ENCODE measurements around the gene COX20.
"Not testable (repeated sequence)": the region's sequence is repeated elsewhere in the genome, so short reads cannot be mapped to it uniquely, and the experiment has no call there.

Gene COX20

DNA sequence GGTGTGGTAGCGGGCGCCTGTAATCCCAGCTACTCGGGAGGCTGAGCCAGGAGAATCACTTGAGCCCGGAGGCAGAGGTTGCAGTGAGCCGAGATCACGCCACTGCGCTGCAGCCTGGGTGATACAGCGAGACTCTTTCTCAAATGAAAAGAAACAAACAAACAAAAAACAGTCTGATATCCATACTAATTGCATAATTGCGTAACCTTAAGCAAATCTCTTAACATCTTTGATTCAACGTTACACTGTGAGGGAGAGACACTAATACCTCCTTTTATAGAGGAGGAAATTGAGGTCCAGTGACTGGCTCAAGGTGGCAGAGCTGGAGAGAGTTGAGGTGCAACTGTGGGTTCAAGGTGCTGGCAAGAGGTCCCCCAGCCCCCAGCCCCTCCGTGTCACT is 12.6 kb upstream of the COX20 start:
- TF ChIP-seq, protein P1, sequence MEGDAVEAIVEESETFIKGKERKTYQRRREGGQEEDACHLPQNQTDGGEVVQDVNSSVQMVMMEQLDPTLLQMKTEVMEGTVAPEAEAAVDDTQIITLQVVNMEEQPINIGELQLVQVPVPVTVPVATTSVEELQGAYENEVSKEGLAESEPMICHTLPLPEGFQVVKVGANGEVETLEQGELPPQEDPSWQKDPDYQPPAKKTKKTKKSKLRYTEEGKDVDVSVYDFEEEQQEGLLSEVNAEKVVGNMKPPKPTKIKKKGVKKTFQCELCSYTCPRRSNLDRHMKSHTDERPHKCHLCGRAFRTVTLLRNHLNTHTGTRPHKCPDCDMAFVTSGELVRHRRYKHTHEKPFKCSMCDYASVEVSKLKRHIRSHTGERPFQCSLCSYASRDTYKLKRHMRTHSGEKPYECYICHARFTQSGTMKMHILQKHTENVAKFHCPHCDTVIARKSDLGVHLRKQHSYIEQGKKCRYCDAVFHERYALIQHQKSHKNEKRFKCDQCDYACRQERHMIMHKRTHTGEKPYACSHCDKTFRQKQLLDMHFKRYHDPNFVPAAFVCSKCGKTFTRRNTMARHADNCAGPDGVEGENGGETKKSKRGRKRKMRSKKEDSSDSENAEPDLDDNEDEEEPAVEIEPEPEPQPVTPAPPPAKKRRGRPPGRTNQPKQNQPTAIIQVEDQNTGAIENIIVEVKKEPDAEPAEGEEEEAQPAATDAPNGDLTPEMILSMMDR (IDR thresholded peaks at IDR 0.05; ENCODE audit: extremely low read depth, missing control alignments), result no peak
- no peak for DNase-seq (ENCODE audit: low spot score)

DNA sequence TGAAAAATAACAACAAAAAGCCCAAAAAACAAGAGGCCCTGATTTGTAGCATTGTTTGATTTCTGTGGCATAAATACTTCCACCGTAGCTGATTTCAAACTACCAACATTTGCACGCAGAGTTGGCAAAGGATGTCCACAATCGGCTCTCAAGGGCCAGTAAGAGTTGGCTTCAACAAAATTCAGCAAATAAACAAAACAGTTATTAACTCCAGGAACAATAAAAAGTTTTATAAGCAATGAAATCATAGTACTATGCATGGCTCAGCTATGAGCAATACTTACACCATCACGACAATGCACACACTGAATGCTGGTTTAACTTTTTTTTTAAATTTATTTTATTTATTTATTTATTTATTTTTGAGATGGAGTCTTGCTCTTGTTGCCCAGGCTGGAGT is 8.7 kb upstream of the COX20 start:
- TF ChIP-seq, protein P1 (IDR thresholded peaks at IDR 0.05; ENCODE audit: extremely low read depth, missing control alignments), result no peak
- DNase-seq (ENCODE audit: low spot score), result no peak

DNA sequence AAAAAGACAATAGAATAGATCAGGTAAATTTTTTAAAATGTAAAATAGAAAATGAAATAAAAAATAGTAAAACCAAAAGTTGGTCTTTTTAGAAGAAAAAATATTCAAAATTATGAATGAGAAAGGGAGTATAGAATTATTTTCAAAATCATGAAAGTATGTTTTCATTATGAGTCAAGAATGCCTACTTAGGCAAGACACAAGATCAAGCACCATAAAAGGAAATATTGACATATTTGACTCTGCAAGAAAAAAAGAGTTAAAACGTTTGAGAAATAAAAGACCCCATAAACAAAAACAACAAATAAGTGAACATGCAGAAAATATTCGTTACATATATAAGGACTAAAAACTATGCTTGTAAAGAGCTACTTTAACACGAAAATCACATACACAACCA is 4.8 kb upstream of the COX20 start:
- TF ChIP-seq, protein P1 (IDR thresholded peaks at IDR 0.05; ENCODE audit: extremely low read depth, missing control alignments), result no peak
- no peak for DNase-seq (ENCODE audit: low spot score)

- not testable (repeated sequence) for DNase-seq (ENCODE audit: low spot score)
Observed at GRCh38 chr1:244833260-244833659, 2.2 kb upstream of the COX20 start.

- DNase-seq (ENCODE audit: low spot score), result peak; percentile 41
Observed at GRCh38 chr1:244833734-244834542, 1.5 kb upstream of the COX20 start.

DNA sequence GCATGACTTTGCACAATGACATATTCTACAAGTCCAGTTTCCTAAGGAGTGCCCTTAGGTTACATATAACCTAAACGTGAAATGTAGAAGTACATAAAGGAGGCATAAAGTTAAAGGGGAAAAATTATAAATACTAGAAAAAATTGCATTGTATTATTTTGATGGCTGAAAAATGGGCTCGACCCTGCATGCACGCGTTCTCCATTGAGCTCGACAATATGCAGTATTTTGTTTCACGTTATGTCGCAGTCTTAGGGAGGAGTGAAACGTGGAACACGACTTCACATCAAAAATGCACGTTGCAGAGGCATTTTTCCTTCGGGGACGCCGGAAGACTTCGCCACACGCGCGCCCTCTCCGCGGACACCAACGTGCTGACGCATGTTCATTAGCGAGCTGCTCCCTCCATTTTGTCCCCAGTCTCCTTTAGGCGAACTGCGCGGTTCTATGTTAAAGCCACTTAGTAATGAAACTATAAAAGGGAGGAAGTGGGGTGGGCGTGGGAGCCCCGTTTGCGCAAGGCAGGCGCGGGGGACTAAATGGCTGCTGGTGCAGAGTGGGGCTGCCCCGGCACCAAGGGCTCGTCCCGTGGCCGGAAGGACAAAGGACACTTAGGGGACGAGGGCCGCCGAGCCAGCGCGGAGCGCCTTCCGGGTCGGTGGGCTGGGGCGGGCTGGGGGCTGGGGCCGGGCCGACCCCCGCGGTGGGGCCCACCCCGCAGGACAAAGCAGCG is 749 bp upstream of the COX20 start:
- peak; percentile 93 for DNase-seq (ENCODE audit: low spot score)
- TF ChIP-seq, protein P1 (IDR thresholded peaks at IDR 0.05; ENCODE audit: extremely low read depth, missing control alignments), result no peak

More at GRCh38 chr1:244833734-244834542, 1.5 kb upstream of the COX20 start:
- TF ChIP-seq, protein P1 (IDR thresholded peaks at IDR 0.05; ENCODE audit: extremely low read depth, missing control alignments), result no peak

DNA sequence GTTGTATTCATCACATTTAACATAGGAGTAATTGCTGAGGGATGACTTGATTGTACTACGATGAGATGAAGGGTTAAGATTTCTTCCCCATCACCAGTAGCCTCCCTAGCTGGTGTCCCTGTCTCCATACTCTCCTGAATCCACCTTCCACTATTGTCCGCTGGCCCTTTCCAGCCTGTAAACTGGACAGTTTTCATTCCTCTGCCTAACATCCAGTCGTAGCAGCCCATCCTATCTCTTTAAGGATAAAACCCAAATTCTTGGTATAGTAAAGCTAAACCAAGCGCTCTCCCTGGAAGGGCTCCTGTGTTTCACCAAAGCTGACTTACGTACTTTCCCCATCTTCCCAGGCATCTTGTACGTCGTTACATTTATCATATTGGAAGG is 670 bp downstream of the COX20 start:
- peak; percentile 16 for DNase-seq (ENCODE audit: low spot score)
- TF ChIP-seq, protein P1 (IDR thresholded peaks at IDR 0.05; ENCODE audit: extremely low read depth, missing control alignments), result no peak

Measured in GM20000 (cell line).